GM06990 (cell line): ENCODE results near the gene PPARG.
A peak's percentile ranks its signal among the peaks of the same experiment; 100 is the strongest.

Source experiments
- DNase-seq: peaks from one replicate; pipeline ENCODE4 v3.0.0-alpha.2; 2011; ENCODE audit not compliant: insufficient read length; ENCODE audit errors: extremely low read depth
- H3K27me3 ChIP-seq: replicated peaks from 2 replicates; pipeline ENCODE4 v1.6.0; 2011; ENCODE audit warnings: low read length; ENCODE audit not compliant: control insufficient read depth, insufficient read depth
- H3K36me3 ChIP-seq: 2 replicates; pipeline ENCODE4 v1.5.1; 2011; ENCODE audit warnings: low read length; ENCODE audit not compliant: control insufficient read depth, insufficient read depth
- H3K4me3 ChIP-seq: replicated peaks from 2 replicates; pipeline ENCODE4 v1.5.1; 2011; ENCODE audit warnings: low read depth, mild to moderate bottlenecking, control low read depth, low read length
- TF ChIP-seq, protein P1 (sequence below): IDR thresholded peaks from 2 replicates; pipeline ENCODE4 v1.5.1; 2011; ENCODE audit warnings: low read length, control low read depth, mild to moderate bottlenecking, inconsistent platforms; ENCODE audit not compliant: insufficient read depth, poor library complexity, severe bottlenecking

The PPARG gene

DNA sequence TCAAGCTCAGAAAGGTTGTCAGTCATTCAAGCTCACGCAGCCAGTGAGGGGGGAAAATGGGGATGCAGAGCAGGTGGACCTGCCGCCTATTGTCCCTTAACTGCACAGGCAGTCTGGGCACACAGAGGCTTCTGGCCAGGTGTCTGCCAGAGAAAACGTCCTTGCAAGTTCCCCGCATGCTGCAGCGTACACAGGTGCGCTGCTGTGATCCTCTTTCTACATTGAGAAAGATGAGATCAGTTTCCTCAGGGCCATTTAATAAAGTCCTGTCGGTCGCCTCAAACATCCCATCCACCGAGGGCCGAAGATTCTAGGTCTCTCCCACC, 195.0 kb downstream of the PPARG start:
- Histone ChIP-seq H3K36me3 (peaks cover 3% of the 10 kb centered on the region; the same call in 1 of the 2 replicates), H3K4me3 (peak overlapping the region; percentile 59), H3K27me3 (no peaks in the 10 kb centered on the region)
- DNase-seq: no peak
- TF ChIP-seq, protein P1, sequence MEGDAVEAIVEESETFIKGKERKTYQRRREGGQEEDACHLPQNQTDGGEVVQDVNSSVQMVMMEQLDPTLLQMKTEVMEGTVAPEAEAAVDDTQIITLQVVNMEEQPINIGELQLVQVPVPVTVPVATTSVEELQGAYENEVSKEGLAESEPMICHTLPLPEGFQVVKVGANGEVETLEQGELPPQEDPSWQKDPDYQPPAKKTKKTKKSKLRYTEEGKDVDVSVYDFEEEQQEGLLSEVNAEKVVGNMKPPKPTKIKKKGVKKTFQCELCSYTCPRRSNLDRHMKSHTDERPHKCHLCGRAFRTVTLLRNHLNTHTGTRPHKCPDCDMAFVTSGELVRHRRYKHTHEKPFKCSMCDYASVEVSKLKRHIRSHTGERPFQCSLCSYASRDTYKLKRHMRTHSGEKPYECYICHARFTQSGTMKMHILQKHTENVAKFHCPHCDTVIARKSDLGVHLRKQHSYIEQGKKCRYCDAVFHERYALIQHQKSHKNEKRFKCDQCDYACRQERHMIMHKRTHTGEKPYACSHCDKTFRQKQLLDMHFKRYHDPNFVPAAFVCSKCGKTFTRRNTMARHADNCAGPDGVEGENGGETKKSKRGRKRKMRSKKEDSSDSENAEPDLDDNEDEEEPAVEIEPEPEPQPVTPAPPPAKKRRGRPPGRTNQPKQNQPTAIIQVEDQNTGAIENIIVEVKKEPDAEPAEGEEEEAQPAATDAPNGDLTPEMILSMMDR: no peak
